GM12801 (cell line): ENCODE data around the gene MARVELD1.

Experiments
- CTCF ChIP-seq: IDR thresholded peaks from one replicate; pipeline ENCODE4 v1.5.1; 2011; ENCODE audit warnings: control low read depth; ENCODE audit not compliant: insufficient read length; ENCODE audit errors: extremely low read depth

The MARVELD1 gene

GRCh38 chr10:97754726-97755125 is 41.2 kb downstream of the MARVELD1 start:
- no peak for TF ChIP-seq CTCF

DNA sequence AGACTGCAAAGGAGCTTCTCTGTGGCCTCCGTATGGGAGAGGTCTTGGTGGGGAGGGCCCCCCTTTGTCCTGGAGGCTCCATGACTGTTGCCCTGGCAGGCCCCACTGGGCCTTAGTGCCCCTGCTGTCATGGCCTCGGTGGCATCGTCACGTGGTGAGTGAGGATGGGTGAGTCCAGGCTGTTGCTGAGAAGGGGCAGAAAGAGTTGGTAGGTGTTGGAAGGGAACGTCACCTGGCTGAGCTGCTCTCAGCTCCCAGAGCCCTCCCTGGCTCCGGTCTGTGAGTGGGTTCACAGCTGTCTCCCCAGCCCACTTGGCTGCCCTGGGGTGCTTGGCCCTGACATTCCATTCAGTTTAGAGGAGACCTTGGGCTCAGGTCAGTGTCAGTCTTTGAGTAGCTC is 42.2 kb downstream of the MARVELD1 start:
- TF ChIP-seq CTCF, result no peak

DNA sequence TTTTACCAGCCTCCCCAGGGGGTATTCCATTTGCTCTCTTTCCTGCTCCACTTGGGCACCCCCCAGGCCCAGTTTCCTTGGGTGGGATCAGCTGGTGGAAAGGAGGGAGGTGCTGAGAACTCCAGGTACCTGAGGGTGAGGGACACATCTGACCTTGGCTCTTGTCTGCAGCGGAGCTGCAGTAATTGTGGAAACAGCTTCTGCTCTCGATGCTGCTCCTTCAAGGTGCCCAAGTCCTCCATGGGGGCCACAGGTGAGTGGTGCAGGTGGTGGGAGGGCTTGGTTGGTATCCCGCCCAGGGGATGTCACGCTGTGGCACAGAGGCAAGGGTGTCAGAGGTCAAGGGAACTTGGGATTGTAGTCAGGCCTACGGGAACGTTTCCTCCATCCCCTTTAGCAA is 43.9 kb downstream of the MARVELD1 start:
- TF ChIP-seq CTCF, result no peak

GRCh38 chr10:97759158-97759887 is 45.8 kb downstream of the MARVELD1 start:
- no peak for TF ChIP-seq CTCF

DNA sequence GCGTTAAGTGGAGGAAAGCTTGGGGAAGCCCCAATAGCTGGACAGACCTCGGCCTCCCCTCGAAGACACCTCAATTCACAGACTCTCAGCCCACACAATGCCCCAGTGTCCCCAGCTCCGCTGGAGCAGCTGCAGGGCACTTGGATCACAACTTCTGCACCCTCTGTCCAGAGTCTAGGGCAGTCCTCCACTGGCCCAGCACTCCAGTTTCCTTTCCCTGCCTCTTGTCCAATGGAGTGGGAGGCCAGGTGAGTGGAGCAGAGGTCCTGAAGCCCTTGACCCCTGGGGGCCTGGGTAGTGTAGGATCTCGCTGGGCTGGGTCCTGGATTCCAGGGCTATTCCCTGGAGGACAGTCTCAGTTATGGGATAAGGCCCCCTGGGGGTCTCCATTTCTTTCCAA is 46.4 kb downstream of the MARVELD1 start:
- TF ChIP-seq CTCF, result no peak

GRCh38 chr10:97760461-97761257 is 47.1 kb downstream of the MARVELD1 start:
- no peak for TF ChIP-seq CTCF

DNA sequence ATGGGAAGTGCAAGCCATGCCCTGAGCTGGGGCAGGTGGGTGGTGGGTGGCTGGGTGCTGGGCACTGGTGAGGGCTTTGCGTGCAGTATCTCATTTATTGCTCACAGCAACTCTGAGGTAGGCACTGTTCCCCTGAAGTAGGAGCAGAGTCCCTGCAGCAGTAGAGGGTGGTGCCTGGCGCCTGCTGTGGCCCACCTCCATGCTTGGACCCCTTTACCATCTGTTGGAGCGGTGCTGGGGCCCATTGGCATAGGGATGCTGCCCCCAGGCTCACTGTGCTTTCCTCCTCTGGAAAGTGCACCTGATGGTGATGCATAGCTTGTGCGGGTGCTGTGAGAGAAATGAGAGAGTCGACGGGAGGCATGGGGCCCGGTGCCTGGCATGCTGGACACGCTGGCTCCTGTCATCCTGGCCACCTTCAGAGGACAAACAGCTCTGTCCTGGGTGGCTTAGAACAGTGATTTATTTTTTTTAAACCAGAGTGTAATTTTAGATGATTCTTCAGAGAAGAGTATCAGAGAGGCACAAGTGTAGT is 47.9 kb downstream of the MARVELD1 start:
- no peak for TF ChIP-seq CTCF
